Activated T-cell treated with anti-CD3 and anti-CD28 coated beads, Interleukin-2, amount 50 U/mL, for 4 hours (primary cell): ENCODE data around the gene HCAR1. TPM values are rescaled to one million over a fixed set of nuclear protein-coding genes. Genes with fewer than 3 reads are reported as not detected.
A peak's percentile ranks its signal among the peaks of the same experiment; 100 is the strongest.
"Not testable (repeated sequence)": the region's sequence is repeated elsewhere in the genome, so short reads cannot be mapped to it uniquely, and the experiment has no call there.

Experiments
- ATAC-seq, 2 donors: fragments of 200-7000 bp; cut with Tn5 transposase; one replicate each; pipeline ENCODE4 v1.10.0; 2021
- DNase-seq: peaks from one replicate; pipeline ENCODE4 v3.0.0-alpha.2; 2020
- H3K27me3 Mint-ChIP-seq: one replicate; pipeline ENCODE4 v1.8.0; 2021; ENCODE audit warnings: low read depth, mixed read lengths
- H3K36me3 Mint-ChIP-seq: one replicate; pipeline ENCODE4 v1.8.0; 2022; ENCODE audit warnings: mixed read lengths; ENCODE audit not compliant: insufficient read depth
- H3K4me1 Mint-ChIP-seq: one replicate; pipeline ENCODE4 v1.8.0; 2021; ENCODE audit warnings: low read depth, mixed read lengths
- H3K4me3 Mint-ChIP-seq: one replicate; pipeline ENCODE4 v1.8.0; 2021; ENCODE audit warnings: mild to moderate bottlenecking, moderate library complexity, mixed read lengths
- H3K9me3 Mint-ChIP-seq: one replicate; pipeline ENCODE4 v1.8.0; 2021; ENCODE audit warnings: mixed read lengths
- total RNA-seq, 3 donors: library from RNA; stranded (reverse); gene quantifications; one replicate each; pipeline ENCODE4 v1.2.1, GENCODE V29; 2021

HCAR1 gene
- total RNA-seq, 3 donors from 2014 or later: 0.24 to 0.61 (median 0.40) TPM

DNA sequence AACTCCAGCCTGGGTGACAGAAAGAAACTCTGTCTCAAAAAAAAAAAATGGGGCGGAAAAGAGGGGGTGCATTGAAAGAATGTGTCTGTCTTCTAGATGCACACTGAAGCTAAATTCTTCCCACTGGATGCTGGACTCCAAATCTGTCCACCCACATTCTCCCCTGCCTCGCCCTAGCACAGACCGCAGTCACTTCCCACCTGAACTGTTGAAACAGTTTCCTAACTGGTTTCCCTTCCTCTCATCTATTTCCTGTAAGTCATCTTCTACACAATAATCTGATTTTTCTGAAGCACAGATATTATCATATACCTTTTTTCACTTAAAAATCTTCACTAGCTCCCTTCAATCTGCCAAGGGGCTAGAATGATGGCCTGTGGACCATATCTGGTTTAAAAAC is 1.5 kb upstream of the HCAR1 start:
- Mint-ChIP-seq H3K4me3 (peak overlapping the region; percentile 3), H3K9me3 (no peaks in the 10 kb centered on the region), H3K36me3 (no peaks in the 10 kb centered on the region), H3K27me3 (no peaks in the 10 kb centered on the region), H3K4me1 (peaks cover 51% of the 10 kb centered on the region)
- ATAC-seq (peak; percentile 30 to 35), DNase-seq (no peak)

DNA sequence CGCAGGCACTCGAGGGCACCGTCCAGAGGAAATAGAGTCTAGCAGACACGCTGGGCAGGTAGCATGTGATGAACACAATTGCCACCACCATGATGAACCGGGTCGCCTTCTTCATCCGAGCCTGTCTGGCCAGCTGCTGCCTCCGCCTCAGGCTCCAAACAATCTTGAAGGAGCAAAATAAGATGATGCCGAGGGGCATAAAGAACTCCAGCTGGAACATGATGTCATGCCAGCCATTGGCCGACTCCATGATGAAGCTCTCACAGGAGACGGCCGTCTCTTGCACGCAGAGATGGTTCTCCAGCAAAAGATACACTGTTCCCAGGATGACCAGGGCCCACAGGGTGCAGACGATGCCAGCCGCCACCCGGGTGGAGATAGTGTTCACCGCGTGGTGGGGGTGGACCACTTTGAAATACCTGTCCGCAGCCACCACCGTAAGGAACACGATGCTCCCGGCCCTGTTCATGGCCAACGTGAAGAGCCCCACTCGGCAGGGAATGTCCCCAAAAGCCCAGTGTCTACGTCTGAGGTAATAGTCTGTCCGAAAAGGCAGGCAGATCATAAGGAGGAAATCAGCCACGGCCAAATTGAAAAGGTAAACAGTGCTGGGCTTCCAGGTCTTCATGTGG is 945 bp downstream of the HCAR1 start:
- Mint-ChIP-seq H3K4me3 (peak overlapping the region; percentile 58), H3K36me3 (no peaks in the 10 kb centered on the region), H3K27me3 (no peaks in the 10 kb centered on the region), H3K9me3 (no peaks in the 10 kb centered on the region), H3K4me1 (peaks cover 69% of the 10 kb centered on the region)
- DNase-seq: no peak
- no peak for ATAC-seq

DNA sequence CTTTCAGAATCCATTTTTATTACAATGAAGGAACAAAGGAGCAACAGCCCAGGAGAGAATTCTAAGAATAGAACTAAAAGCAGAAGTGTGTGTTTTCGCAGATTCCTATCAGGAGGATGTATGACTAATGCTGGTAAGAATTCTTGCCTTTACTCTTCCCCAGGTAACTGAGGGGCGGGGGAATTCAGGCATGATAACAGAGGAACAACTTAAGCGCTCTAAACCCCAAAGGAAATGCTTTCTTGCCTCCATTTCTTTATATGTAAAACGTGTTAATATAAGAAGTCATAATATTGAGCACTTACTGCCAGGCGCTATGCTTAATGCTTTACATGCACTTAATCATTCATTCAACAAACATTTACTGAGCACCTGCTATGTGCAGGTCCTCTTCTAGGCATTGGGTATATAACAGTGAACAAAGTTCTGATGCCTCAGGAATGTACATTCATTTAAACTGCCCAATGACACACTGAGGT is 4.5 kb downstream of the HCAR1 start:
- Mint-ChIP-seq H3K36me3 (no peaks in the 10 kb centered on the region), H3K9me3 (no peaks in the 10 kb centered on the region), H3K4me1 (peaks cover 47% of the 10 kb centered on the region), H3K4me3 (peak overlapping the region; percentile 29), H3K27me3 (no peaks in the 10 kb centered on the region)
- DNase-seq (peak; percentile 32), ATAC-seq (peak; percentile 48 to 70)

DNA sequence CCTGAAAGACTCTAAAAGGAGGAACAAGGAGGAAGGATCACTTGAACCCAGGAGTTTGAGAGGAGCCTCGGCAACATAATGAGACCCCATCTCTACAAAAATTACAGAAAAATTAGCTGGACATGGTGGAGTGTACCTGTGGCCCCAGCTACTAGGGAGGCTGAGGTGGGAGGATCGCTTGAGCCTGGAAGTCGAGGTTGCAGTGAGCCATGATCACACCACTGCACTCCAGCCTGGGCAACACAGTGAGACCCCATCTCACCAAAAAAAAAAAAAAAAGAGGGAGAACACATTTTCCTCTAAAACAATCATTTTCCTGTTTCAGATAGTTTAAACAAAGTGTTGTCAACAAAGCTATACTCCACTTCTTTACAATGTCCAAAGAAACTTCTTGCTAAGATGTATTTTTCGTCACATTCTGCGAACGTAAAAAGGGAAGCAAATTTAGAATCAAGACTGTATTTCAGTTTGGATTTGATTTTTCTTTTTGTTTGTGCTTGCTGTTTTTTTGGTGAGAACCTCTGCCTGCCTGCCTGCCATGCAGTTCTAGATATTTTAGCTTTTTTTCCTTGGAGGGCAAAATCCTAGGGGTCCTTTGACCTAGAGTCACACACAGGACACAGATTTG is 5.1 kb downstream of the HCAR1 start:
- H3K36me3 Mint-ChIP-seq: no peaks in the 10 kb centered on the region
- ATAC-seq (no peak), DNase-seq (no peak)
- no peaks in the 10 kb centered on the region for H3K27me3 Mint-ChIP-seq
- H3K4me1 Mint-ChIP-seq: peaks cover 46% of the 10 kb centered on the region
- no peaks in the 10 kb centered on the region for H3K9me3 Mint-ChIP-seq
- H3K4me3 Mint-ChIP-seq: peak overlapping the region; percentile 1

DNA sequence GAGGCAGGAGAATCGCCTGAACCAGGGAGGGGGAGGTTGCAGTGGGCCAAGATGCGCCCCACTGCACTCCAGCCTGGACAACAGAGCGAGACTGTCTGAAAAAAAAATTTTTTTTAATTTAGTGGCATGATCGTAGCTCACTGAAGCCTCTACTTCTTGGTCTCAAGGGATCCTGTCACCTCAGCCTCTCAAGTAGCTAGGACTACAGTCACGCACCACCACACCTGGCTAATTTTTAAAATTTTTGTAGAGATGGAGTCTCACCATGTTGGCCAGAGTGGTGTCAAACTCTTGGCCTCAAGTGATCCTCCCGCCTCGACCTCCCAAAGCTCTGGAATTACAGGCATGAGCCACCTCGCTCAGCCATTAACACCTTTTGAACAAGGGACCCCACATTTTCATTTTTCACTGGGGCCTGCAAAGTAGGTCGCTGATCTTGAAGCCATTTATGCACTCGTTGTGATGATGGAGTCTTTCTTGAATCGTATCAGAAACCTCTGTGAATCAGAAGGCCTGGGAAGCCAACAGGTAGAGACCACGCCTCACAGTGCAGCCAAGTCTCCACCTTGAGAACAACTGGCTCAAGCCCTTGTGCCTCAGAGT is 5.9 kb downstream of the HCAR1 start:
- peaks cover 42% of the 10 kb centered on the region for H3K4me1 Mint-ChIP-seq
- no peaks in the 10 kb centered on the region for H3K36me3 Mint-ChIP-seq
- no peak for DNase-seq
- ATAC-seq: no peak
- no peak overlapping the region for H3K4me3 Mint-ChIP-seq
- no peaks in the 10 kb centered on the region for H3K27me3 Mint-ChIP-seq
- H3K9me3 Mint-ChIP-seq: no peaks in the 10 kb centered on the region

DNA sequence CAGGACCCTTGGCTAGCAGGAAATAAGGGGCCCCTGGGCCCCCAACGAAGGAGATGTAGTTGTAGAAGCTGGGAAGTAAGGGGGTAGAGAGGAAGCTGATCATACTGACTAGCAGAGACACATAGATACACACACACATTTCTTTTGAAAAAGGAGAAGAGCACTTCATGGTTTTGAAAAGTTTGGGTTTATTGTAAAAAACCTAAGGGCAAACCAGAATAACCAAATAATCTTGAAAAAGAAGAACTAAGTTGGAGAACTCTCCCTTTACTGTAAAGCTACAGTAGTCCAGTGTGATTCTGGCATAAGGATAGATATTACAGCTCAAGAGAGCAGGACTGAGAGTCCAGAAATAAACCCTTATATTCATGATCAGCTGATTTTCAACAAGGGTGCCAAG is 8.3 kb downstream of the HCAR1 start:
- Mint-ChIP-seq H3K4me1 (peaks cover 34% of the 10 kb centered on the region), H3K9me3 (no peaks in the 10 kb centered on the region), H3K36me3 (no peaks in the 10 kb centered on the region), H3K4me3 (no peak overlapping the region), H3K27me3 (peaks cover 2% of the 10 kb centered on the region)
- DNase-seq (no peak), ATAC-seq (no peak)

DNA sequence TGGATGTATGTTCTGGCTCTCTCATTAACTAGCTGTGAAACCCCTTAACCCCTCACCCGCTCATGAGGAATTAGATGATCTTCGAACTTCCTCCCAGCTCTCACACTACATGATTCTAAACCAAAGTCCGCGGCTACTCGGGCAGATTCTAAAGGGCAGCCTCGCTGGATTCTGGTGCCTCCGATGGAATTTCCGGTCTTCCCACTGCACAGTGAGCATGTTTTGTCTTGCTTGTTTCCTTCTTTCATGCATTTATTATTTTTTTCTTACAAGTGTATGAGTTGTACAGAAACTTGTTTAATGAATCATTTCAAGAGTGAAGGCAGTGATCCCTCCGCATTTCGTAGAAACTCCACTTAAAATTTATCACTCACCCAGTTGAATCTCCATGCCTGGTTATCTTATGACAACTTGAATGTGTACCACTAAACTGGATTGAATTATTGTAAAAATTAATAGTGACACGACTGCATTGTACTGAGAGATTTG is 9.5 kb downstream of the HCAR1 start:
- ATAC-seq (peak; percentile 41 to 55), DNase-seq (no peak)
- H3K4me1 Mint-ChIP-seq: peaks cover 30% of the 10 kb centered on the region
- peaks cover 2% of the 10 kb centered on the region for H3K27me3 Mint-ChIP-seq
- no peaks in the 10 kb centered on the region for H3K36me3 Mint-ChIP-seq
- H3K4me3 Mint-ChIP-seq: no peak overlapping the region
- H3K9me3 Mint-ChIP-seq: no peaks in the 10 kb centered on the region

DNA sequence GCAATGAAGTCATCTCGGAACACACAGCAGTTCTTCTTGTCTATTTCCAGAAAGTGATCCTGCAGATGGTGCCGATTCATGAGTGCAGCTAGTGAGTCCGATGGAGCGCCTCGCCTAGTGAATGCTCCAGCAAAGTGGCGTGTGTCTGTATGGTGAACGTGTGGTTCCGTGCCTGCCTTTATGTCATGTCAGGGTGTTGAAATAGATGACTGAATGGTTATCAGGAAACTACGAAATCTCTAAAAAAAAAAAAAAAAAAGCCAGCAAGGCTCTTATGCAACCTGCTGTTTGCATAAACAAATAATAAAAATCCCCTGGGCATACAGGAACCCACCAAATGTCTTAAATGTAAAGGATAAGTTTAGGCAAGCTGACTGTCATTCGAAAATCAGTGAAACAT is 14.0 kb downstream of the HCAR1 start, which contains the start of gene HCAR3:
Gene HCAR3 (minus strand): TSS at position 154 of the 400 bp plus-strand sequence. CDS start 74 bp downstream, at position 80.
- not testable (repeated sequence) for H3K27me3 Mint-ChIP-seq, DNase-seq, H3K9me3 Mint-ChIP-seq

DNA sequence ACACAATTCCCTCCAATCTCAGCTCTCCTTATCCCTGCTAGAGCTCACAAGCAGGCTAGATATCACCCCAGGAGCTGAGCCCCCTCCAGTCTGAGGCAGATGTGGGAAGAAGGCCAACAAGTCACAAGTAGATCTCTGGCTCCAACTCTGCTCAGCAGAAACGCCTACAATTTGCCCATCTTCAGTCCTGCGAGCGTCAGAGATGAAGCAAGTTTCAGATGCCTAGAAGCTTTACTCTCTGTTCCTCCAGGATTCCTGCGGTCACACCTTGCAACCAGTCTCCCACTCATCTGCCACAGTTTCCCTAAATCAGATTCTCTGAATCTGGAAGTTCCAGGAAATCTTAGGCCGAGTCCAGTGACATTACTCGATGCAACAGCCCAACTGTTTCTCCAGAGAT is 15.4 kb downstream of the HCAR1 start:
- ATAC-seq, H3K4me1 Mint-ChIP-seq, DNase-seq, H3K9me3 Mint-ChIP-seq, H3K27me3 Mint-ChIP-seq, H3K36me3 Mint-ChIP-seq, H3K4me3 Mint-ChIP-seq: not testable (repeated sequence)

More for the DNA sequence above, 14.0 kb downstream of the HCAR1 start, which contains the start of gene HCAR3:
- H3K36me3 Mint-ChIP-seq, ATAC-seq, H3K4me3 Mint-ChIP-seq: not testable (repeated sequence)
- peaks cover 11% of the 10 kb centered on the region for H3K4me1 Mint-ChIP-seq

DNA sequence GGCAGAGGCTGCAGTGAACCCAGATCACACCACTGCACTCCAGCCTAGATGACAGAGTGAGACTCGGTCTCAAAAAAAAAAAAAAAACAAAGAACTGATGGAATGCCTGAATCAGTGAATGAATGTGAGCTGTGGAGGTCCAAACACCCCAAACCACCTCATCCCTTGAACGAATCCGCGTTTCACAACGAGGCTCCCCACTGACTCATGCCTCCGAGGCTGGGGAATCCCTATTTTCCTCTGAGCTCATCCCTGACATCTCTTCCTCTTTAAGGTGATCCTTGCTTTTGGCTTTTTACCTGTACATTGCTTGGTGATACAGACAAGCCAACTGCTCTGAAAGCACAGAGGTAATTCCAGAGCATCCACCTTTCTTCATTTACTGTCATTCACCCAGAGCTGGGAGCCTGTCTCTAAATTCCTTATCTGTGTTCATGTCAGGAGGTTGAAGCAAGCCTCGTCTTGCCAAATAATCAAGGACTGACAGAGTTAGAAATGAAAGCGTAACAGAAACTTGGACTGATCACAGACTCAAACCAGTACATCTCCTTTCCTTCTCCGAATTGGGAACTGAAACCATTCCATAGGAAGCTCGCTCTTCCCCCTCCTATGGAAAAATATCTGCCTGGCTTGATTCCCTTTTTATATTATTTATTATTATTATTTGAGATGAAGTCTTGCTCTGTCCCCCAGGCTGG is 17.0 kb downstream of the HCAR1 start:
- not testable (repeated sequence) for H3K4me1 Mint-ChIP-seq

DNA sequence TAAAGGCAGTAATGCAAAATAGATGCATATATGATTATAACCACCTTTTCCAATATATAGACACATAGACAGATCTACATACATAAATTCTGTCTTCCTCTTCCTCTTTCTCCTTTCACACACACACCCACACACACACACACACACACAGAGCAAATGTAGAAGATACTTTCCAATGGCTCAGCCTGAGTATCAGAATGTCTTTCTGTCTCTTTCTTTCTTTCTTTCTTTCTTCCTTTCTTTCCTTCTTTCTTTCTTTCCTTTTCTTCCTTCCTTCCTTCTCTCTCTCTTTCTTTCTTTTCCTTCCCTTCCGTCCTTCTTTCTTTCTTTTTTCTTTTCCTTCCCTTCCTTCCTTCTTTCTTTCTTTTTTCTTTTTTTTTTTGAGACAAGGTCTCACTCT is 19.4 kb downstream of the HCAR1 start:
- ATAC-seq, H3K4me3 Mint-ChIP-seq, H3K9me3 Mint-ChIP-seq, H3K27me3 Mint-ChIP-seq, H3K36me3 Mint-ChIP-seq, H3K4me1 Mint-ChIP-seq, DNase-seq: not testable (repeated sequence)

More for the DNA sequence above, 17.0 kb downstream of the HCAR1 start:
- not testable (repeated sequence) for H3K9me3 Mint-ChIP-seq, H3K27me3 Mint-ChIP-seq, DNase-seq, ATAC-seq, H3K36me3 Mint-ChIP-seq, H3K4me3 Mint-ChIP-seq

DNA sequence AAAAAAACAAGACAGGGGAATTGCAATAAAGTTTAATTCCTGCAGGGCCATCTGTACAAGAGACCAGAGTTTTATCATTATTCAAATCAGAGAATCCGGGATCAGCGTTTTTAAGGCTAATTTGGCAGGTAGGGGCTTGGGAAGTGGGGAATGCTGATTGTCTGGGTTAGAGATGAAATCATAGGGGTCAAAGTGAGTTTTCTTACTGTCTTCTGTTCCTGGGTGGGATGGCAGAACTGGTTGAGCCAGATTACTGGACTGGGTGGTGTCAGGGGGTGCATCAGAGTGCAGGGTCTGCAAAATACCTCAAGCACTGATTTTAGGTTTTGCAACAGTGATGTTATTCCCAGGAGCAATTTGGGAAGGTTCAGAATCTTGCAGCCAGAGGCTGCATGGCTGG is 20.3 kb downstream of the HCAR1 start:
- not testable (repeated sequence) for DNase-seq, H3K36me3 Mint-ChIP-seq, H3K27me3 Mint-ChIP-seq, H3K4me1 Mint-ChIP-seq, H3K4me3 Mint-ChIP-seq, ATAC-seq, H3K9me3 Mint-ChIP-seq

DNA sequence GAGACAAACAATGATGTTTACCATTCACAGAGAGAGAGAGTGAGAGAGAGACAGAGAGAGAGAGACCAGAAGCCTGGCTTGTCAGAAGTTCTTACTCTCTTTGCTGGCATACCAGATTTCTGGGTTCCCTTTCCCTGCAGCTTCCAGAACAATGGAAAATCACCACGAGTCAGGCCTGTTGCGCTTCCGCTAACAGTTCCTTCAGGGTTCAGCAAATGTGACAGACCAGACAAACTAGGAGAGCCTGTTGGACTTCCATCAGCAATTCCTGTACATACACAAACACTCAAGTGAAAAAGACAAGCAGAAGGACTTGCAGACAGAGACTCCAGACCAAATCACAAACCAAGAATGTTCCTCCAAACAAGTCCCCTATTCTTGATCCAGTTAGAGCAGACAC is 21.4 kb downstream of the HCAR1 start:
- ATAC-seq, H3K4me1 Mint-ChIP-seq, H3K27me3 Mint-ChIP-seq, H3K4me3 Mint-ChIP-seq, DNase-seq, H3K36me3 Mint-ChIP-seq, H3K9me3 Mint-ChIP-seq: not testable (repeated sequence)

DNA sequence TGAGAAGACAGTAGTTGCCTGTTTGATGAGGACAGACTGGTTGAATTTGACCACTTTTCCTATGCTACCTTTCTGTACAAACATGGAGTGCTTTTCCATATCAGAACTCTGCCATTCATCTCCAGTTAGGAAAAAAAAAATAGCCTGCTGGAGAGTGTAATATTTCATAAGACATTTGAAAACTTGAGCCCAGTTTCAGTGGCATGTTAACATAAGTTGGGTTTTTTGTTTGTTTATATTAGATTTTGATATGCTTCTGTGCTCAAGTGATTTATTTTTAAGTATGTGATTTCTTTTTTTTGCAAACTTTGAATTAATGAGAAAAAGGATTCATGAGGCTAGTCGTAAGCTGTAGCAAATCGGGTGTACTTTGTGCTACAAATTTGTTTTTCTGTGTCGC is 26.8 kb downstream of the HCAR1 start:
- not testable (repeated sequence) for H3K4me1 Mint-ChIP-seq, H3K27me3 Mint-ChIP-seq, DNase-seq, H3K36me3 Mint-ChIP-seq, H3K9me3 Mint-ChIP-seq, ATAC-seq, H3K4me3 Mint-ChIP-seq
